ENCODE measurements around the gene BCAS1.

Gene BCAS1

DNA sequence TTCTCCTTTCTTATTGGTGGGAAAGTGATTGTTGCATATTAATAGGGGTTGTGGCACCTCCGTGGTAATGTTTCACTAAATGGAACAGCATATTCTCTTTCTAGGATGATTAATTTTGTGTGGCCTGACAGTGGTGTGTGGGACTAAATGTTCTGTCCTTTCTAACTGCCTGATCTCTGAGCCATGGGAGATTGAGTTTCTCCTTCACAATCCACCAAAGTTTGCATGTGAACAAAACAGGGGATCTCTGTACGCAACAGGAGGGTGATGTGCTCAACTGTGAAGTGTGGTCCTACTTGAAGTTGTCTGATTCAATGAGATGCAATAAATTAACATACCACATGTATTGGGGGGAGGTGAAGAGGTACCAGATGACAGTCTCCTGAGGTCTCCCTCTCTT is 19.3 kb downstream of the BCAS1 start:
- DNase-seq (ENCODE audit: low read depth in 4 of 4, low spot score in 1 of 4) = no peak

- DNase-seq (ENCODE audit: low read depth in 4 of 4, low spot score in 1 of 4) = no peak
Measured at GRCh38 chr20:54048891-54049545, 21.4 kb downstream of the BCAS1 start.

DNA sequence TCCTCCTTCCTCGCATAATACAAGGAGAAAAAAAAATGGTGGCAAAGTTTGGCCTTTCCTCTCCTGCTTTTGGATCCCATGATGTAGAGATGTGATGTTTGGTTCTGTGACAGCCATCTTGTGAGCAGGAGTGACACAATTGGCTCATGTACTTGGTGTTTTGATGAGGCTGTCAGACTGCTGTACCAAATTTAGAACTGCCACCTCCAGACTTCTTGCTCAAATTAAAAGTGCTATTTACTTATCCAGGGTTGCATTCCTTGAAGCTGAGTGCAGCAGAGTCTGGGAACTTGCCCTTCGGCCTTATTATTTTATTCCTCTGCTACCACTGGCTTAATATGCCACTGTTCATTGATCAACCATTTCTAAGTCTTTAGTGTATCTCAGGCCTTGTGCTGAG is 21.9 kb downstream of the BCAS1 start:
- DNase-seq (ENCODE audit: low read depth in 4 of 4, low spot score in 1 of 4) = no peak

- DNase-seq (ENCODE audit: low read depth in 4 of 4, low spot score in 1 of 4) = no peak
Measured at GRCh38 chr20:54047720-54048119, 22.7 kb downstream of the BCAS1 start.

GRCh38 chr20:54047048-54047447 is 23.3 kb downstream of the BCAS1 start:
- no peak for DNase-seq (ENCODE audit: low read depth in 4 of 4, low spot score in 1 of 4)

DNA sequence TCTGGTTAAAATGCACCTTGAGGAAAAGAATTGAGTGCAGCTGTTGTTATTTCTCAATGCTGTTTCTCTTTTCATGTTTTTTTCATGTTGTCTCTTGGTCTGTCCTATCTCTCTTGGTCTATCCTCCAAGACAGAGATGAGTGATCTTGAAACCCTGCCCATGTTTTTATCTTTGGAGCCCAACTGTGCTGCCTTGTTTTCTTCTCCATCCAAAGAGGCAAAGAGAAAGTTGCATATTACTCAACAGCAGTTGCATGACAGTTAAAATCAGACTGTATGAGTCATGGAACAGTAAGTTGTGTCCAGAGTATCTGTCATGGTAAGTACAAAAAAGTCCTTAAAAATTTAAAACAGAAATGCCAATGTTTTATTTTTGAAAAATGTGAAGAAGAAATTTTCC is 26.2 kb downstream of the BCAS1 start:
- DNase-seq (ENCODE audit: low read depth in 4 of 4, low spot score in 1 of 4) = no peak

GRCh38 chr20:54043076-54043967 is 27.1 kb downstream of the BCAS1 start:
- DNase-seq (ENCODE audit: low read depth in 4 of 4, low spot score in 1 of 4) = no peak

DNA sequence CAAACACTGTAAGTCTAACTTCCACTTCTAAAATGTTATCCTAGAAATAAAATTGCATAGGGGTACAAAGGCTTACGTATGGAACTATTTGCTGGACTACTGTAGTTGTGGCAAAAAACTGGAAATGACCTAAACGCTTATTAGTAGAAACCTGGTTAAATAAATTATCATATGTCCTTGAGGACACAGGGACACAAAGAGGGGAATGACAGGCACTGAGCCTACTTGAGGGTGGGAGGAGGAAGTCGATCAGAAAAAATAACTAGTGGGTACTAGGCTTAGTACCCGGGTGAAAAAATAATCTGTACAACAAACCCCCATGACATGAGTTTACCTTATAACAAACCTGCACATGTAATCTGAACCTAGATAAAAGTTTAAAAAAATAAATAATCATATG is 28.4 kb downstream of the BCAS1 start:
- DNase-seq (ENCODE audit: low read depth in 4 of 4, low spot score in 1 of 4) = no peak

DNA sequence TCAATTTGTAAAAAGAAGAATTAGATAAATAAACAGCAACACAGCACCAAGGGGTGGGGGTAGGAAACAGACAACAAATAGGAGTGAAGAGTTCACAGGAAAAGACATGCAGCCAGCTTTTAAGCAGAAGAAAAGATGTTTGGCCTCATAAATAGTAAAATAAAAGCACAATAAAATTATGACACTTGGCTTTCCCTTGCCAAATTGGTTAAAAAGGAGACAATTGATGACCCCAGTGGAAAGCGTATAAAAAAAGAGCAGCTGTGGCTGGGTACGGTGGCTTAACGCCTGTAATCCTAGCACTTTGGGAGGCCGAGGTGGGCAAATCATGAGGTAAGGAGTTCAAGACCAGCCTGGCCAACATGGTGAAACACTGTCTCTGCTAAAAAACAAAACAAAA is 29.1 kb downstream of the BCAS1 start:
- DNase-seq (ENCODE audit: low read depth in 4 of 4, low spot score in 1 of 4) = no peak

DNA sequence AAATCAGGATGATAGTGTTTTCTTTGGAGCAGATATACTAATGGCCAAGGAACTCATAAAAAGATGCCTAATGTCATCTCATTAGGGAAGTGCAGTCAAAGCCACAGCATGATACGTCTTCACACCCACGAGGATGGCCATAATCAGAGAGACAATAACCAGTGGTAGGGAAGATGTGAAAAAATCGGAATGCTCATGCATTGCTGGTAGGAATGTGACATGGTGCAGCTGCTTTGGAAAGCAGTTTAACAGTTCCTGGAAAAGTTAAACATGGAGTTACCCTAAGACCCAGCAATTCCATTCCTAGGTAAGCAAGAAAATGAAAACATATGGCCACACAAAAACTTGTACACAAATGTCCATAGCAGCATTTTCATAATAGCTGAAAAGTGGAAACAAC is 29.9 kb downstream of the BCAS1 start:
- DNase-seq (ENCODE audit: low read depth in 4 of 4, low spot score in 1 of 4) = no peak

- DNase-seq (ENCODE audit: low read depth in 4 of 4, low spot score in 1 of 4) = no peak
Measured at GRCh38 chr20:54038961-54039360, 31.4 kb downstream of the BCAS1 start.

DNA sequence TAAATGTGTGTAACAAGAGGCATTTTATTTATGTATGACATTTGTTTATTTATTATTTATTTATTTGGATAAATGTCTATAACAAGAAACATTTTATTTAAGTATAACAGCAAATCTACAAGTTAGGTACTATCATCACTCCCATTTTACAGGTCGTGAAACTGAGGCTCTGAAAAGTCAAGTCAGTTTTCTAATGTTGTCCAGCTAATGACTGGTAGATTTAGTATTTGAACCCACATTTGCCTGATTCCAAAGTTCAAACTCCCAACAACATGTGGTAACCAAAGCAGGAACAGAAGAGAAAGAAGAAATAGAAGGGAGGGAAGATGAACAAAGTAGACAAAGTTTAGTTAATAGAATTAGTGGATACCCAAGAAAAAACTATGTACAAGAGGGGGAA is 32.9 kb downstream of the BCAS1 start:
- no peak for DNase-seq (ENCODE audit: low read depth in 4 of 4, low spot score in 1 of 4)

- DNase-seq (ENCODE audit: low read depth in 4 of 4, low spot score in 1 of 4) = no peak
Measured at GRCh38 chr20:54029643-54030042, 40.8 kb downstream of the BCAS1 start.

DNA sequence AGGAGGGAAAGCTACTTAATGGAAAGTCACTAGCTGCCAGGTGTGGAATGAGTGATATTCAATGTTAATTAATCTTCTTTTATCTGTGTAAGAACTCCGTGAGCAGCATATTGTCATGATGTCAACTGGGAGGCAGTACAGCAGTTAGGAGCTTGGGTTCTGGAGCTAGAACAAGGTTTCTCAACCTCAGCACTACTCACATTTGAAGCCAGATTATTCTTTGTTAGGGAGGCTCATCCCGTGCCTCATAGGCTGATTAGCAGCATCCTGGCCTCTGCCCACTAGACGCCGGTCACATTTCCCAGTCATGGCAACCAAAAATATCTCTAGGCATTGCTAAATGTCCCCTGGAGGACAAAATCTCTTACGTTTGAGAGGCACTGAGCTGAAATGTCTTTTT is 41.2 kb downstream of the BCAS1 start:
- no peak for DNase-seq (ENCODE audit: low read depth in 4 of 4, low spot score in 1 of 4)

DNA sequence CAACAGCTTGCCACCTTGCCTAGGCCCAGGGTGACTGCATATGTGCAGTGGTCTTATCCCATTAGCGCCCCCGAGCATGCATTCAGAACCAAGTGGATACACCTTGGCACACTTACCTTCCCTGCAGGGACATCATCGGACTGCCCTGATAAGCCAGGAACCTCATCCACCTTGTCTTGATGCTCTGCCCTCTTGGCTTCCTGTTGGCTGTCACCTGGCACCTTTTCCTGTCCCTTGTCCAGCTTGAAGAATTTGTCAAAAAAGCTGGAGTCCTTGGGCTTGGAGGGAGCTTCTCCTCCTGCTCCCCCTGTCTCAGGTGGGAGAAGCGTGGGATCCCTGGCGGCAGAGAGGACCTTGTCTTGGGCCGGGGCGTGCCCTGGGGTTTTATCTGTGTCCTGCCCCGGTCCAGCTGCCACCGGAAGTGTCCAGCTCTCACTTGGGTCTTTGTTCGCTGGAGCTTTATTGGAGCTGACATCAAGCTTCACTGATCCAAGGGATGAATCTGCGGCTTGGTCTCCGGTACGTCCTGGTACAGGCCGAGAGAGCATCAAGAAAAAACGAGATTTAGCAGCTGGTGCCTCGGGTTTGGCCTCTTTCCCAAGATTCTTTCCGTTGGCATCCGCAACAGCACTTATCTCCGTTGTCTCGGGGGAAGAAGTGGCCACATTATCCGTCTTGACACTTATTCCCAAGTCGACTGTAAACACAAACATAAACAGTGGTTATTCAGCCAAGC is 42.0 kb downstream of the BCAS1 start:
- DNase-seq (ENCODE audit: low read depth in 4 of 4, low spot score in 1 of 4) = no peak

GRCh38 chr20:54027704-54028103 is 42.7 kb downstream of the BCAS1 start:
- no peak for DNase-seq (ENCODE audit: low read depth in 4 of 4, low spot score in 1 of 4)

DNA sequence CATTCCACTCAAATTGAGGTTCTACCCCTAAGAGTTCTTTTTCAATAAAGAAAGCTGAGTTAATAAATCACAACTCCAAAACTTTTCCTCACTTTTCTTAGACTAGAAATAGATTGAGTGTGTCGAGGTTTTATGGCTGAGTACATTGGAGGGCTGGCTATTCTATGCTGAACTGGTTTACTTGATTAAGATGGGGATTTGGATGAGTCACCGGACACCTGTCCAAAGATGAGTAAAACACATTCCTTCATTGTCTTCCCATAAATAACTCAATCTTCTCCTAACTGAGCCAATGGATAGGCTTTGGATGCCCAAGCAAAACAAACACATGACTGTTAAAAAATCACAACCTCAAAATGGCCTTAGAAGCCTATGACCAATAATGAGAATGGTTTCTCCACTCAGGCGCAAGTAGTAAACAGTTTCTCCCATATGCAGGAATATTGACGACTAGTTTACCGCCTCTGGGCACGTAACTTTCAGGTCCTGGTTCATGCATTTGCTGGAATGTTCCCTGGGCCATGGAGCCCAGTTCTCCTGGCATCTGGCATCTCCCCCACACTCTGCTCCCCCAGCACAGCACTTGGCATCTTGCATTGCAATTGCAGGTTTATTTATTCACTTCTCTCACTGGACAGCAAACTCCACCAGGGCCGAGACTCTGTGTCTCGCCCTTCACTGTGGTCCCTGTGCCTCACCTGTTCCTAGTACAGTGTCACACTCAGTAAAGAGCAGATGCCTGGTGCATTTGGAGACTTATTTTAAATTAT is 43.9 kb downstream of the BCAS1 start:
- DNase-seq (ENCODE audit: low read depth in 4 of 4, low spot score in 1 of 4) = no peak

DNA sequence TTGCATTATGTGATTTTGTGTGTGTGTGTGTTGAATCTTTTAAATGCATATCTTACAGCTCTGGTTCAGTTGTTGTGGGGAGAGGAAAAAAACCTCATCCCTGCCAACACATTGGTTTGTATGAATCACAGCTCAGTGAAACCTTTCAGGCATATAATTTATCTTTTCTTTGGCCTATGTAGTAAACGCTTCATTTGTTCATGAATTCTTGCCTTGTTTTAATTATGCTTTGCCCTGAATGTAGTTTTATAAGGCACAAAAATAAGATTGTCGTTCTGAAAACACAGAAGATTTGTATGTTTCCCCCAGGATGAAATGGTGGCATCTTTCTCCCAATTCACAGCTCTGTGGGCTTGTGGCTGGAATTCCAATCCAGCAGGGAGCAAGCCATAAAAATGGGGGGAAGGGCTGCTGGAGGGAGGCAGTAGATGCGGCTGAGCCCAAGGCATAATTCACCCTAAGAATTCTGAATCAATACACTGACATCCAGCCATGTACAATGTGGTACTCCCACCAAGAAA is 45.1 kb downstream of the BCAS1 start:
- DNase-seq (ENCODE audit: low read depth in 4 of 4, low spot score in 1 of 4) = no peak

- no peak for DNase-seq (ENCODE audit: low read depth in 4 of 4, low spot score in 1 of 4)
Measured at GRCh38 chr20:54023406-54023805, 47.0 kb downstream of the BCAS1 start.

GRCh38 chr20:54021446-54022235 is 48.8 kb downstream of the BCAS1 start:
- DNase-seq (ENCODE audit: low read depth in 4 of 4, low spot score in 1 of 4) = no peak

Measured in stimulated activated CD4-positive, alpha-beta T cell treated with anti-CD3 and anti-CD28 coated beads, Interleukin-1b, Interleukin-23, amount 100 ng/mL, for 24 hours (primary cell).